C4-2B (cell line): Measurements from ENCODE around the gene SYMPK.

Experiments used
- ZFX ChIP-seq: fragments of 450-650 bp; IDR thresholded peaks from 2 replicates; pipeline ENCODE4 v1.6.1; 2017
- TF ChIP-seq, protein P1 (sequence below): fragments of 450-650 bp; conservative IDR thresholded peaks from 2 replicates; pipeline ENCODE4 v1.5.1; 2017; ENCODE audit warnings: mild to moderate bottlenecking

DNA sequence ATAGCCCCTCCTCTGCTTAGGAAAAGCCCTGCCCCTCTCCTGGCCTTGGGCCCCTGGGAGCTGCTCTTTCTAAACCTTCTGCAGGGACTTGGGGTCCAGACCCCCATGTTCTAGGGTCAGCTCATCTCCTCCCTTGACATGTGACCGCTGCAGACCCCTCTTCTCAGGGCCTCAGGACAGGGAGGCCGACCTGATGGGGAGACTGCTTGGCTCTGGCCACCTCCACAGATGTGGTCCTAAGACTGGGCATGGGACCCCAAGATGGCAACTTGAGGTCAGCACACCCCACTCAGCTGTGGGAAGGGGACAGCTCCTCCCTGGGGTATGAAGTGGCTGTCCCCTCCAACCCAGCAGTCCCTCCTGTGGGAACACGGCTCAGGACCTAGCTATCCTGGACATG is 90.0 kb downstream of the SYMPK start:
- TF ChIP-seq, protein P1, sequence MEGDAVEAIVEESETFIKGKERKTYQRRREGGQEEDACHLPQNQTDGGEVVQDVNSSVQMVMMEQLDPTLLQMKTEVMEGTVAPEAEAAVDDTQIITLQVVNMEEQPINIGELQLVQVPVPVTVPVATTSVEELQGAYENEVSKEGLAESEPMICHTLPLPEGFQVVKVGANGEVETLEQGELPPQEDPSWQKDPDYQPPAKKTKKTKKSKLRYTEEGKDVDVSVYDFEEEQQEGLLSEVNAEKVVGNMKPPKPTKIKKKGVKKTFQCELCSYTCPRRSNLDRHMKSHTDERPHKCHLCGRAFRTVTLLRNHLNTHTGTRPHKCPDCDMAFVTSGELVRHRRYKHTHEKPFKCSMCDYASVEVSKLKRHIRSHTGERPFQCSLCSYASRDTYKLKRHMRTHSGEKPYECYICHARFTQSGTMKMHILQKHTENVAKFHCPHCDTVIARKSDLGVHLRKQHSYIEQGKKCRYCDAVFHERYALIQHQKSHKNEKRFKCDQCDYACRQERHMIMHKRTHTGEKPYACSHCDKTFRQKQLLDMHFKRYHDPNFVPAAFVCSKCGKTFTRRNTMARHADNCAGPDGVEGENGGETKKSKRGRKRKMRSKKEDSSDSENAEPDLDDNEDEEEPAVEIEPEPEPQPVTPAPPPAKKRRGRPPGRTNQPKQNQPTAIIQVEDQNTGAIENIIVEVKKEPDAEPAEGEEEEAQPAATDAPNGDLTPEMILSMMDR, result no peak
- no peak for TF ChIP-seq ZFX
